ENCODE results near the gene MACROH2A1.

Gene MACROH2A1

GRCh38 chr5:135310328-135310989 lies 88.6 kb downstream of the MACROH2A1 start:
- no peak for ATAC-seq
- TF ChIP-seq OSR1 (CRISPR knock-in tag; IDR thresholded peaks at IDR 0.05), result no peak
- TF ChIP-seq ESRRG (CRISPR knock-in tag; IDR thresholded peaks at IDR 0.05), result no peak
- no peak for TF ChIP-seq ZNF70 (CRISPR knock-in tag; IDR thresholded peaks at IDR 0.05)
- TF ChIP-seq ZNF8 (CRISPR knock-in tag; IDR thresholded peaks at IDR 0.05), result no peak
- TF ChIP-seq ARNTL (CRISPR knock-in tag; IDR thresholded peaks at IDR 0.05; ENCODE audit: borderline replicate concordance, low read depth), result no peak

GRCh38 chr5:135309391-135310327 lies 89.4 kb downstream of the MACROH2A1 start:
- TF ChIP-seq CREB5 (CRISPR knock-in tag; IDR thresholded peaks at IDR 0.05; ENCODE audit: low read depth) (no peak), ESRRG (CRISPR knock-in tag; IDR thresholded peaks at IDR 0.05) (no peak), PPARA (CRISPR knock-in tag; IDR thresholded peaks at IDR 0.05; ENCODE audit: borderline replicate concordance) (no peak), ZNF565 (CRISPR knock-in tag; conservative IDR thresholded peaks at IDR 0.05; ENCODE audit: low read depth) (no peak), SNAI2 (CRISPR knock-in tag; IDR thresholded peaks at IDR 0.05) (no peak), CSDC2 (CRISPR knock-in tag; IDR thresholded peaks at IDR 0.05) (no peak), BACH2 (CRISPR knock-in tag; IDR thresholded peaks at IDR 0.05; ENCODE audit: borderline replicate concordance) (no peak), RARB (CRISPR knock-in tag; IDR thresholded peaks at IDR 0.05) (no peak), GLIS3 (CRISPR knock-in tag; IDR thresholded peaks at IDR 0.05) (no peak), ZNF70 (CRISPR knock-in tag; IDR thresholded peaks at IDR 0.05) (no peak), ZNF8 (CRISPR knock-in tag; IDR thresholded peaks at IDR 0.05) (no peak), ZFP3 (CRISPR knock-in tag; IDR thresholded peaks at IDR 0.05) (no peak), ISL1 (CRISPR knock-in tag; IDR thresholded peaks at IDR 0.05) (no peak), CSRNP3 (CRISPR knock-in tag; IDR thresholded peaks at IDR 0.05) (no peak), ZC3H10 (CRISPR knock-in tag; IDR thresholded peaks at IDR 0.05) (no peak), ZFP30 (CRISPR knock-in tag; IDR thresholded peaks at IDR 0.05) (no peak), OSR1 (CRISPR knock-in tag; IDR thresholded peaks at IDR 0.05) (no peak), ARNTL (CRISPR knock-in tag; IDR thresholded peaks at IDR 0.05; ENCODE audit: borderline replicate concordance, low read depth) (no peak), TCF4 (CRISPR knock-in tag; IDR thresholded peaks at IDR 0.05; ENCODE audit: borderline replicate concordance) (no peak)
- no peak for ATAC-seq

GRCh38 chr5:135308752-135309151 lies 90.3 kb downstream of the MACROH2A1 start:
- TF ChIP-seq PPARA (CRISPR knock-in tag; IDR thresholded peaks at IDR 0.05; ENCODE audit: borderline replicate concordance), result no peak
- no peak for TF ChIP-seq ZNF8 (CRISPR knock-in tag; IDR thresholded peaks at IDR 0.05)
- no peak for TF ChIP-seq RARB (CRISPR knock-in tag; IDR thresholded peaks at IDR 0.05)
- TF ChIP-seq TSHZ2 (CRISPR knock-in tag; IDR thresholded peaks at IDR 0.05), result no peak
- no peak for TF ChIP-seq ARNTL (CRISPR knock-in tag; IDR thresholded peaks at IDR 0.05; ENCODE audit: borderline replicate concordance, low read depth)
- TF ChIP-seq ZC3H10 (CRISPR knock-in tag; IDR thresholded peaks at IDR 0.05), result no peak
- no peak for TF ChIP-seq CREB5 (CRISPR knock-in tag; IDR thresholded peaks at IDR 0.05; ENCODE audit: low read depth)
- no peak for TF ChIP-seq ZNF70 (CRISPR knock-in tag; IDR thresholded peaks at IDR 0.05)
- ATAC-seq, result peak; percentile 81

All from SK-N-SH treated with all-trans-retinoic acid at 6 μM for 48 hours (cell line).